ENCODE data around the gene AEBP2.

The AEBP2 gene

DNA sequence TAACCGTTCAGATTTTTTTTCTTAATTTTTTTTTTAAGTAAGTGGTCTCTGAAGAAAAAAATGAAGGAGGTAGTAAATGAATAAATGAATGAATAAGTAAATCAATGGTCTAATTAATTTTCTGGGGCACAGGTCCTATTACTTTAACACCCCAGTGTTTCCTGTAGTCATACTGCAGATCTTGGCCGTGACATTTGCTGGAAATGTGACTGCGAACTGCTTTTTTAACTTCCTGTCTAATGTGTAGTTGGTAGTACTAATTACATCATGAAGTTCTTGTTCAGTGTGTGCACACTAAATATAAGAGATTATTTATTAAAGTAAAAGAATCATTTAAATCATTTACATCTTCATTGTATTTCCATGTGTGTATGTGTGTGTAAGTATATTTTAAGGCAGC is 45.4 kb downstream of the AEBP2 start:
- DNase-seq, result no peak
- TF ChIP-seq POLR2A (IDR thresholded peaks at IDR 0.05; ENCODE audit: low read length), result no peak
- no peak for TF ChIP-seq GATA1 (IDR thresholded peaks at IDR 0.05; ENCODE audit: low read depth, low read length)

DNA sequence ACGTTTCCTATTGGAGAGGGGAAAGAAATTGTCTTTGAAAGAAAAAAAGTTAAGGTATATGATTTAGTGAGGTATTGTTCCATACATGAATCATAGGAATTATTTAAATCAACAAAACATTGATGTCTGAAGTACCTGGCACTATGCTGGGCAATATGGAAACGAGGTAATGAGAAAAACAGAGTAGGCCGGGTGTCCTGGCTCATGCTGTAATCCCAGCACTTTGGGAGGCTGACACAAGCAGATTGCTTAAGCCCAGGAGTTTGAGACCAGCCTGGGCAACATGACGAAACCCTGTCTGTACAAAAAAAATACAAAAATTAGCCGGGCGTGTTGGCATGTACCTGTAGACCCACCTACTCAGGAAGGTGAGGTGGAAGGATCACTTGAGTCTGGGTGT is 45.9 kb downstream of the AEBP2 start:
- DNase-seq, result no peak

DNA sequence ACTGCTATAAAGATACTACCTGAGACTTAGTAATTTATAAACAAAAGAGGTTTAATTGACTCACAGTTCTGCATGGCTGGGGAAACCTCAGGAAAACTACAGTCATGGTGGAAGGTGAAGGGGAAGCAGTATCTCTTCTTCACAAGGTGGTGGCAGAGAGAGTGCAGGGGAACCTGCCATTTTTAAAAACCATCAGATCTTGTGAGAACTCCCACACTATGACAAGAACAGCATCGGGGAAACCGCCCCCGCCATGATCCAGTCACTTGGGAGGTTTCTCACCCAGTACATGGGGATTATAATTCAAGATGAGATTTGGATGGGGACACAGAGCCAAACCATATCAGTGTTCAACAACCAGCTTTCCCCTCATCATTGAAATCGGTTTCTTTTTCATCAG is 49.9 kb downstream of the AEBP2 start:
- TF ChIP-seq POLR2A (IDR thresholded peaks at IDR 0.05; ENCODE audit: low read length) (no peak), GATA1 (IDR thresholded peaks at IDR 0.05; ENCODE audit: low read depth, low read length) (no peak)
- DNase-seq, result no peak

More for the DNA sequence above, 45.9 kb downstream of the AEBP2 start:
- no peak for TF ChIP-seq POLR2A (IDR thresholded peaks at IDR 0.05; ENCODE audit: low read length)
- TF ChIP-seq GATA1 (IDR thresholded peaks at IDR 0.05; ENCODE audit: low read depth, low read length), result no peak

DNA sequence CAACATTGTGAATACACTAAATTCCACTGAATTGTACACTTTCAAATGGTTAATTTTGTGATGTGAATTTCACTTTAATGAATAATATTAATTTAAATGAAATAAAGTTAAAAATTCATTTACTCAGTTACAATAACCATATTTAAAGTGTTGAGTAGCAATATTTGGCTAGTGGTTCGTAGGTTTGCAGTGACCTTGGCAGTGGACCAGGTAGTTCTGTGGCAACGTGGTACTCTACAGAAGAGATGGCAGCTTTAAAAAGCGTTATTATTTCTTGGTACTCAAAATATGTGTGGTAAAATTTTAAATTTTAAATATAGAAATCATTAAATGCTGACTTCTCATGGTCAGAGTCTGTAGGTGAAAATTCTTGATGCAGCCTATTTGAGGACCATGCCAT is 51.6 kb downstream of the AEBP2 start:
- TF ChIP-seq GATA1 (IDR thresholded peaks at IDR 0.05; ENCODE audit: low read depth, low read length) (no peak), POLR2A (IDR thresholded peaks at IDR 0.05; ENCODE audit: low read length) (no peak)
- no peak for DNase-seq

DNA sequence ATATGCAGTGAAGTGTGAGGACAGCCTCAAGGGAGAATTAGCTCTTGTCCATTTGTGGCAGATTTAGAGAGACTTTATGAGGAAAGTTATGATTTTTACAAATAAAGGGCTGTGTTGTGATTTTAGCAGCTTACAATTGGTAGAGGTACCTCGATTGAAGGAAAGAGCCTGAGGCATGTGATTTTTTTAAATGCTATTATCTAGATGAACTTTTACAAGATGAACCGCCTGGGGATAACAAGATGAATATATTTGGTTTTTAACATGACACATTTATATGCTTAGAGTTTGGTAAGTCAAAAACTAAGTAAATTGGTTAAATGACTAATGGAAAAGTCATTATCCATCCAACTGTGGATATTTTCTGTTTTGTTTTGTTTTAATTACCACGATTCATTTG is 52.6 kb downstream of the AEBP2 start:
- no peak for DNase-seq
- TF ChIP-seq GATA1 (IDR thresholded peaks at IDR 0.05; ENCODE audit: low read depth, low read length), result no peak
- no peak for TF ChIP-seq POLR2A (IDR thresholded peaks at IDR 0.05; ENCODE audit: low read length)

DNA sequence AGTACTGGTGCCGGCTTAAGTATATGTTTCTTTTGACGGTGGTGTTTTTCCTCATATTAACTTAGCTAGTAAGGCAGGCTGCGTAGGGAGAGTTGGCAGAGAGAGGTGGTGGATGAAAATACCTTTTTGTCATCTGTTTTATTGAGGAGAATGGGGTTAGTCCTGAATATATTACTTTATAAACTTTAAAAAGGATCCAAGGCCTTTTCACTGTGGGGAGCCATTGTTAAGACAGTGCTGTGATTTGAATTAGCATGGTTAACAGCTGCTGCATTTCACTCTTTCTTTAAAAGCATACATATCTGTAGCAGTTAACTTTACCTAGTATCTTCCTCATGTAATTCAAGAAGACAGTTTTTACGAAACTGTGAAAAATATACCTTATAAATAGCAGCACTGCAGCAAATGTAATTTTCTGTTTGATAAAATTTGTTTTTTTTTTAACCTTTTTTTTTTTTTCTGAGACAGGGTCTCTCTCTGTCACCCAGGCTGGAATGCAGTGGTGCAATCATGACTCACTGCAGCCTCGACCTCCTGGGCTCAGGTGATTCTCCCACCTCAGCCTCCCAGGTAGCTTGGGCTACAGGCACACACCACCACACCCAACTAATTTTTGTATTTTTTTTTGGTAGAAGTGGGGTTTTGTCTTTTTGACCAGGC is 57.1 kb downstream of the AEBP2 start:
- TF ChIP-seq GATA1 (IDR thresholded peaks at IDR 0.05; ENCODE audit: low read depth, low read length), result no peak
- TF ChIP-seq POLR2A (IDR thresholded peaks at IDR 0.05; ENCODE audit: low read length), result no peak
- no peak for DNase-seq

DNA sequence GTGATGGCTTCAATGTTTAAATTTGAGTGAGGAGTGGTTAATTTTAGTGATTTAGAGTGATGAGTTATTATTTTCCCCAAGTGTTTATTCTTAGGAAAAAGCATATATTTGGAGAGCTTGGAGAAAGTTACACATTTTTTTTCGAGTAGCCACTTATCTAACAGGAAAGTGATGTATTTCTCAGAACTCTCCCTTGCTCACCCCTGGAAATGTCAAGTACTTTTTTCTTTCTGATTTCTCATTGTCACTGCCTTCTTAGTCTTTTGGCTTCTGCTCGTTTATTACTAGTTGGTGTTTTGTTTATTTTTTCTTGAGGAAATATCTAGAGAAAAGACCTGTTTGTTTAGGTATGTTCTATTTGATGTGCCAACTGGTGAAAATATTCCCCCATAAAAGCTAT is 58.8 kb downstream of the AEBP2 start:
- TF ChIP-seq GATA1 (IDR thresholded peaks at IDR 0.05; ENCODE audit: low read depth, low read length), result no peak
- TF ChIP-seq POLR2A (IDR thresholded peaks at IDR 0.05; ENCODE audit: low read length), result no peak

DNA sequence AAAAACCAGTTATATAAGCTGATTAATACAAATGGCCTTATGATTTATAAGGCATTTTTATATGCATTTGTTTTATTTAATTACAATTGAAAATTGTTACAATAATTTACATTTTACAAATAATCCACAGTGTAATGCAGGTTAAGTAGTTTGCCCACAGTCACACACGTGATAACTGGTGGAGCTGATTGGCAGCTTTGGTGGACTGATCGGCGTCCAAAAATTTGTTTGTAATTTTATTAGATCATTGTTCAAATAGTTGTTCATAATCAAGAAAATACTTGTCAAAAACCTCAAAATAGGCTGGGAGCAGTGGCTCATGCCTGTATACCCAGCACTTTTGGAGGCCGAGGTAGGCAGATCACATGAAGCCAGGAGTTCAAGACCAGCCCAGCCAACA is 59.7 kb downstream of the AEBP2 start:
- TF ChIP-seq GATA1 (IDR thresholded peaks at IDR 0.05; ENCODE audit: low read depth, low read length), result no peak
- TF ChIP-seq POLR2A (IDR thresholded peaks at IDR 0.05; ENCODE audit: low read length), result no peak
- no peak for DNase-seq

More for the DNA sequence above, 58.8 kb downstream of the AEBP2 start:
- DNase-seq, result peak; percentile 6 to 17

DNA sequence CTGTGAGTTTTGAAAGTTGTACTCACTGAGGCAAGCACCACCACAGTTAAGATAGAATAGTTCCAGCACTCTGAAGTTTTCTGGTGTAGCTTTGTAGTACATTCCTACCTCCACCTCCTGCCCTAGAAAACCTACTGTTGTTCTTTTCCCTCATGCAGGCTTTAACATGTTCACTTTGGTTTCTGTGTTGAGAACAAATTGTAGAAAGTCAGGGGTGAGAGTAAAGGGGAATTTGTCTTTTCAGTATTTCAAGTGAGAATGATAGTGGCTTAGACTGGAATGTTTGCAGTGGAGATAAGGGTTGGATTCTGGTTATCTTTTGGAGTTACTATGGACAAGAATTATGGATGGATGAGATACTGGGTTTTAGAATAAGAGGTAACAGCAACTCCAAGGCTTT is 67.2 kb downstream of the AEBP2 start:
- no peak for TF ChIP-seq POLR2A (IDR thresholded peaks at IDR 0.05; ENCODE audit: low read length)
- no peak for TF ChIP-seq GATA1 (IDR thresholded peaks at IDR 0.05; ENCODE audit: low read depth, low read length)
- peak in 1 of 2 experiments; percentile 17 for DNase-seq

DNA sequence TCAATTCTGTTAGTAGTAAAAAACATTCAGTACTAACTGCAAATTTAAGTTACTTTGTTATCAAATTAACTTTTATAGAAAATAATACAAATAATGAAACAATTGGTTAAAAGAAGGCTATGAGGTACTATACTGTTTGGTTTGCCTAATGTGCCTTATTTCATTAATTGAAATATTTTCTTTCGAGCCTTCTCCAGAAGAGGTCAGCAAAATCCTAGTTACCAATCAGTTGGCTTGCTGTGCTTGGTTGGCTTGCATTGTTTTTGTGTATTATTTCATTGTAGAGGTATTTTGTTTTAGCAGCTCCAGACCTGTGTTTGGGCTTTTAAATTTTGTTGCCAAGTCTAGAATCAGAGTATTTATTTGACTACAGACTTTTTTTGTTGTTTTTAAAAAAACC is 68.5 kb downstream of the AEBP2 start:
- TF ChIP-seq POLR2A (IDR thresholded peaks at IDR 0.05; ENCODE audit: low read length), result no peak
- no peak for TF ChIP-seq GATA1 (IDR thresholded peaks at IDR 0.05; ENCODE audit: low read depth, low read length)

DNA sequence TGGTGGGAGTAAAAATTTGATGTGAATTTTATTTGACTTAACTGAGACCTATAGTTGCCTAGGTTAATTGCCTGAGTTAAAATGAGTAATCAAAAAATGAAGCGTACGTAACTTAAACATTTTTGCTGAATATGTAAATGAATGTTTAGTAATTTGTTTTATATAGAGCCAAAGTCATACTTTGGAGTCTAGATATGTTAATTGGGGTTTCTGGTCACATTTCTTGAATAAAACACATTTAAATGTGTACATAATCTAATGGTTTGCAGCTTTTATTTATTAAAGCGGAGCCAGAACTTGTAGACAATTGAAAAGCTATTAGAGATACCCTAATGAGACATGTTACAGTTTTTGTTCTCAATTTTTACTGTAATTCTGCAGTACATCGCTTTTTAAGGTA is 71.2 kb downstream of the AEBP2 start:
- DNase-seq, result no peak
- TF ChIP-seq GATA1 (IDR thresholded peaks at IDR 0.05; ENCODE audit: low read depth, low read length) (no peak), POLR2A (IDR thresholded peaks at IDR 0.05; ENCODE audit: low read length) (no peak)

More for the DNA sequence above, 68.5 kb downstream of the AEBP2 start:
- DNase-seq, result no peak

DNA sequence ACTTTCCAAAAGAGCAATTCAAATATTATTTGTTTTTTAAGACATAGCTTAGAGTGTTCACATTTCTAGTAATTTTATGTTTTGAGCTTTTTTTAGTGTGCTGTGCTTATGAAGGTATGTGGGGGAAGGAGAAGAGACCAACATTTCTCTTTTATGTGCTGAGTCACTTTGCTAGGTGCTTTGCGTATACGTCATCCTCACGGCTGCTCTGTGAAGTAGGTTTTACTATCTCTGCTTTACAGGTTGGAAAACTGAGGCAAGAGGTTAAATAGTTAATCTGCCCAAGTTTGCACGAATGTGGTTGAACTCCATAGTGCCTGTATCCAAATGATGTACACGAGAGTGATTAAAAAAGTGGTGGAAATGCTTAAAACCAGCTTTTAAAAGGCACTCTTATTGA is 75.9 kb downstream of the AEBP2 start:
- TF ChIP-seq POLR2A (IDR thresholded peaks at IDR 0.05; ENCODE audit: low read length) (no peak), GATA1 (IDR thresholded peaks at IDR 0.05; ENCODE audit: low read depth, low read length) (no peak)
- DNase-seq, result no peak

DNA sequence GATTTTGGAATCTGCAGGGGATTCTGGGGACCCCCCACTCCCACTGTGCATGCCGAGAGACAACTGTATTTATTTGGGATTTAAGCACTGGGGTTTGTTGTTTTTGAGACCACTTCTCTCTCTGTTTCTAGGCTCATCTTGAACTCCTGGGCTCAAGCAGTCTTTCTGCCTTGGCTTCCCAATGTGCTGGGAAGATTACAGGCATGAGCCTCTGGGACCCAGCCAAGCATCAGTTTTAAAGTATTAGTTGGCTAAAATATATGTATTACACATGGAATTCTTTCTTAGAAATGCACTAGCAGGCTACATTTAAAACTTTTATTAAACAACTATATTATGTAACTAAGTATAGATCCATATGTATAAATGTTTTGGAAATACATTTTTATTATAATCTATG is 78.3 kb downstream of the AEBP2 start:
- TF ChIP-seq GATA1 (IDR thresholded peaks at IDR 0.05; ENCODE audit: low read depth, low read length), result no peak
- TF ChIP-seq POLR2A (IDR thresholded peaks at IDR 0.05; ENCODE audit: low read length), result no peak
- no peak for DNase-seq

DNA sequence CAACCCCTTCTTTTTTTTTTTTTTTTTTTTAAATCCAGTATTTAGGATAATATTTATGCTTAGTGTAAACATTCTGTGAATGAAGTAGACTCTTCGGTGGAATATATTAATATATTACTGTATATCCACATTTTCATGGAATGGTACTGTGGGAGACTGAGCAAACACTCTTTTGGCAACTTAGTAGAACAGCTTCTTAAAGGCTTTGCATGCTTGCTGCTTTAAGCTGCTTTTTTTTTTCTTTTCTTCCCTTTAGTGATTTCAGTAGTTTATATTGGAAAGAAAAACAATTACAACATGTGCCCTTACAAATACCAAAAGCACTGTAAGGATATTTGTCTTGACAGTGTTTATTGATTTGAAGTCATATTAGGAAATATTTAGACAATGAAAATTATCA is 78.9 kb downstream of the AEBP2 start:
- no peak for DNase-seq
- TF ChIP-seq GATA1 (IDR thresholded peaks at IDR 0.05; ENCODE audit: low read depth, low read length) (no peak), POLR2A (IDR thresholded peaks at IDR 0.05; ENCODE audit: low read length) (no peak)

DNA sequence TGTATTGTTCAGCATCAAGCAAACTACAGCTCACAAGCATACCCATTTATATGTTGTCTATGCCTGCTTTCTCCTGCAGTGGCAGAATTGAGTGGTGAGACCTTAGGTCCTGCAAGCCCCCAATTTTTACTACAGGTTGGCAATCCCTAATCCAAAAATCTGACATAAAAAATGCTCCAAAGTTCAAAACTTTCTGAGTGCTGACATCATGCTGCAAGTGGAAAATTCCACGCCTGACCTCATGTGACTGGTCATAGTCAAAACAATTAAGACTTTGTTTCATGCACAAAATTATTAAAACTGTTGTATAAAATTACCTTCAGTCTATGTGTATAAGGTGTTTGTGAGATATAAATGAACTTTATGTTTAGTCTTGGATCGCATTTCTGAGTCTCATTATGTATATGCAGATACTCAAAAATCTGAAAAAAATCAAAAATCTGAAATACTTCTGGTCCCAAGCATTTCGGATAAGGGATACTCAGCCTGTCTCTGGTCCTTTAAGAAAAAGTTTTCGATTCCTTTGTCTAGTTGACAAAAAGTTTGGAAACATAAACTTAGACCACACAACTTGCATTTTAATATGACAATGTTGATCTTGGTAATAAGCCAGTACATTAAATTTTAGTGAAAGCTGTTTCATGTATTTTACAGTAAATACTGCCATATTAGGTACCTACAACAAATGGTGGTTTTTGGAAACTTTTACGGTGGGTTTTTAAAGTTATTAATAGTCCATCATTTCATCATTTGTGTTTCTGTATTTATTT is 81.5 kb downstream of the AEBP2 start:
- no peak for DNase-seq
- no peak for TF ChIP-seq GATA1 (IDR thresholded peaks at IDR 0.05; ENCODE audit: low read depth, low read length)
- no peak for TF ChIP-seq POLR2A (IDR thresholded peaks at IDR 0.05; ENCODE audit: low read length)
